IMR-90 (cell line): ENCODE results near the gene TENM3. TPM values are rescaled to one million over a fixed set of nuclear protein-coding genes. Genes with fewer than 3 reads are reported as not detected.

Experiments used
- ATAC-seq: fragments of 200-7000 bp; cut with Tn5 transposase; 2 replicates; pipeline ENCODE4 v1.9.1; 2020; ENCODE audit warnings: low read depth, mild to moderate bottlenecking, moderate library complexity
- BruUV-seq: library from RNA; stranded (reverse); fragments of 400-500 nt; replicated peaks from 2 replicates; lab custom pipeline; 2021; lab: Mats Ljungman, UMichigan
- CTCF ChIA-PET: fragments of 300-600 bp; formaldehyde crosslinking; extraction: SDS; loops from one replicate; lab custom pipeline; 2021; ENCODE audit warnings: antibody characterized with exemption; lab: Yijun Ruan, JAX
- POLR2A ChIA-PET: fragments of 300-600 bp; sonication (Branson Sonifier 250); formaldehyde crosslinking; loops from one replicate; lab custom pipeline; 2022; ENCODE audit warnings: antibody characterized with exemption; ENCODE audit not compliant: unreplicated experiment; lab: Charles Lee
- DNase-seq: peaks from one replicate; pipeline ENCODE4 v3.0.0; 2013
- H2AFZ ChIP-seq: replicated peaks from 2 replicates; pipeline ENCODE3; 2013; ENCODE audit warnings: low read length, mild to moderate bottlenecking; ENCODE audit not compliant: poor library complexity
- H2AK5ac ChIP-seq: 2 replicates; pipeline ENCODE4 v1.6.1; 2013; ENCODE audit warnings: low read depth, low read length, inconsistent platforms
- H2AK9ac ChIP-seq: replicated peaks from 2 replicates; pipeline ENCODE3; 2013; ENCODE audit warnings: mild to moderate bottlenecking, low read depth, low read length, moderate library complexity; ENCODE audit not compliant: poor library complexity
- H2BK120ac ChIP-seq: 2 replicates; pipeline ENCODE4 v1.6.1; 2013; ENCODE audit warnings: low read depth, low read length, inconsistent platforms
- H2BK15ac ChIP-seq: 3 replicates; pipeline ENCODE4 v1.6.1; 2013; ENCODE audit warnings: low read depth, low read length, inconsistent platforms
- H2BK20ac ChIP-seq: 2 replicates; pipeline ENCODE4 v1.6.1; 2013; ENCODE audit warnings: low read depth, mild to moderate bottlenecking, inconsistent platforms, low read length, moderate library complexity
- H2BK5ac ChIP-seq: 2 replicates; pipeline ENCODE4 v1.6.1; 2013; ENCODE audit warnings: mild to moderate bottlenecking, low read depth, low read length, inconsistent platforms; ENCODE audit not compliant: poor library complexity, severe bottlenecking
- H3K14ac ChIP-seq: replicated peaks from 2 replicates; pipeline ENCODE4 v1.6.1; 2013; ENCODE audit warnings: low read depth, low read length, inconsistent platforms
- H3K18ac ChIP-seq: 2 replicates; pipeline ENCODE4 v1.6.1; 2013; ENCODE audit warnings: low read depth, low read length, control low read depth
- H3K23ac ChIP-seq: 2 replicates; pipeline ENCODE4 v1.6.1; 2013; ENCODE audit warnings: low read depth, low read length, inconsistent platforms
- H3K27ac ChIP-seq: 2 replicates; pipeline ENCODE4 v1.5.1; 2013; ENCODE audit warnings: mild to moderate bottlenecking, control low read depth, low read length; ENCODE audit not compliant: insufficient read depth
- H3K27me3 ChIP-seq: 2 replicates; pipeline ENCODE4 v1.6.1; 2013; ENCODE audit warnings: low read length; ENCODE audit not compliant: control insufficient read depth, insufficient read depth
- H3K36me3 ChIP-seq: 2 replicates; pipeline ENCODE4 v1.6.1; 2013; ENCODE audit warnings: low read length, mixed read lengths; ENCODE audit not compliant: control insufficient read depth, insufficient read depth
- H3K4ac ChIP-seq: 2 replicates; pipeline ENCODE4 v1.6.1; 2013; ENCODE audit warnings: low read depth, low read length, inconsistent platforms
- H3K4me1 ChIP-seq: 2 replicates; pipeline ENCODE4 v1.6.1; 2013; ENCODE audit warnings: low read length, mixed read lengths; ENCODE audit not compliant: control insufficient read depth, insufficient read depth
- H3K4me2 ChIP-seq: 2 replicates; pipeline ENCODE4 v1.6.1; 2013; ENCODE audit warnings: low read depth, mild to moderate bottlenecking, control low read depth, low read length, moderate library complexity
- H3K4me3 ChIP-seq: 2 replicates; pipeline ENCODE4 v1.5.1; 2013; ENCODE audit warnings: low read depth, mild to moderate bottlenecking, control low read depth, low read length, moderate library complexity; ENCODE audit not compliant: insufficient read depth
- H3K56ac ChIP-seq: 2 replicates; pipeline ENCODE4 v1.6.1; 2013; ENCODE audit warnings: low read length, inconsistent platforms; ENCODE audit not compliant: insufficient read depth; ENCODE audit errors: extremely low read depth
- H3K79me1 ChIP-seq, 2 experiments: 2 replicates each; pipeline ENCODE4 v1.6.1; 2013; ENCODE audit warnings: low read length in 2 of 2, inconsistent platforms in 1 of 2, low read depth in 1 of 2
- H3K9ac ChIP-seq: 2 replicates; pipeline ENCODE4 v1.6.1; 2013; ENCODE audit warnings: low read depth, low read length, control low read depth
- H3K9me1 ChIP-seq: 2 replicates; pipeline ENCODE4 v1.6.1; 2013; ENCODE audit warnings: low read length, inconsistent platforms; ENCODE audit not compliant: insufficient read depth
- H3K9me3 ChIP-seq: 2 replicates; pipeline ENCODE4 v1.6.1; 2013; ENCODE audit warnings: low read length; ENCODE audit not compliant: control insufficient read depth, insufficient read depth
- H4K20me1 ChIP-seq: 2 replicates; pipeline ENCODE4 v1.6.1; 2013; ENCODE audit warnings: low read length, inconsistent platforms; ENCODE audit not compliant: insufficient read depth
- H4K5ac ChIP-seq: 2 replicates; pipeline ENCODE4 v1.6.1; 2013; ENCODE audit warnings: mild to moderate bottlenecking, low read depth, low read length, control low read depth
- H4K8ac ChIP-seq, 2 experiments: 2 replicates each; pipeline ENCODE4 v1.6.1; 2013; ENCODE audit warnings: low read depth in 2 of 2, low read length in 2 of 2, control low read depth in 1 of 2, inconsistent platforms in 1 of 2
- H4K91ac ChIP-seq: 2 replicates; pipeline ENCODE4 v1.6.1; 2013; ENCODE audit warnings: low read depth, low read length, inconsistent platforms; ENCODE audit not compliant: insufficient read depth
- BHLHE40 ChIP-seq: fragments of 150-350 bp; IDR thresholded peaks from 2 replicates; pipeline ENCODE4 v1.6.1; 2016; ENCODE audit warnings: mild to moderate bottlenecking, low read depth, low read length
- CEBPB ChIP-seq: IDR thresholded peaks from 2 replicates; pipeline ENCODE4 v1.6.1; 2012; ENCODE audit warnings: low read depth, low read length, improper control_type of control experiment
- CHD1 ChIP-seq: IDR thresholded peaks from 2 replicates; pipeline ENCODE4 v1.6.1; 2012; ENCODE audit warnings: low read depth, low read length, improper control_type of control experiment
- FOS ChIP-seq: fragments of 150-350 bp; IDR thresholded peaks from 2 replicates; pipeline ENCODE4 v1.6.1; 2016; ENCODE audit warnings: low read depth, low read length
- MAFK ChIP-seq: IDR thresholded peaks from 2 replicates; pipeline ENCODE4 v1.6.1; 2012; ENCODE audit warnings: low read depth, low read length, improper control_type of control experiment
- MAZ ChIP-seq: IDR thresholded peaks from 2 replicates; pipeline ENCODE4 v1.6.1; 2012; ENCODE audit warnings: low read depth, mild to moderate bottlenecking, low read length, improper control_type of control experiment, moderate library complexity, borderline replicate concordance
- MXI1 ChIP-seq: IDR thresholded peaks from 2 replicates; pipeline ENCODE4 v1.6.1; 2012; ENCODE audit warnings: low read depth, mild to moderate bottlenecking, low read length, moderate library complexity, borderline replicate concordance
- POLR2A ChIP-seq: IDR thresholded peaks from 2 replicates; pipeline ENCODE4 v1.6.1; 2012; ENCODE audit warnings: mild to moderate bottlenecking, low read depth, low read length
- RAD21 ChIP-seq: IDR thresholded peaks from 2 replicates; pipeline ENCODE4 v1.6.1; 2012; ENCODE audit warnings: low read length, improper control_type of control experiment
- SMC3 ChIP-seq: fragments of 150-350 bp; IDR thresholded peaks from 2 replicates; pipeline ENCODE4 v1.6.1; 2016; ENCODE audit warnings: low read depth, mild to moderate bottlenecking, antibody characterized with exemption, low read length, moderate library complexity
- WGBS, 2 experiments: methylation state at CpG; one replicate each; pipeline versions ENCODE4 v1.1.5 to v1.1.7; 2013; ENCODE audit warnings: missing lambda C conversion rate in 2 of 2; ENCODE audit not compliant: insufficient read length in 1 of 2; ENCODE audit errors: extremely low coverage in 2 of 2; 5-methylcytosine and 5-hydroxymethylcytosine counted together
- dilution Hi-C: fragments of 300-500 bp; cut with HindIII; formaldehyde crosslinking; loops from one replicate; pipeline ENCODE4 v1.14.3; 2018; ENCODE audit warnings: low sequenced_read_pairs; ENCODE audit not compliant: unreplicated experiment
- in situ Hi-C: fragments of 300-500 bp; cut with MboI; formaldehyde crosslinking; loops from 3 replicates; pipeline ENCODE4 v1.14.3; 2019; ENCODE audit warnings: low sequenced_read_pairs, inconsistent platforms, mixed read lengths
- intact Hi-C: fragments of 100-400 bp; cut with micrococcal nuclease; formaldehyde crosslinking; loops from 2 replicates; pipeline ENCODE4 v1.10.0; 2022
- polyA plus RNA-seq, 3 experiments: library from polyadenylated mRNA; depleted of rRNA; stranded (reverse); fragments of >200 nt; gene quantifications; 2 replicates each; pipeline ENCODE4 v1.2.3, GENCODE V29; 2012; ENCODE audit warnings: low replicate concordance in 1 of 3
- total RNA-seq: library from RNA; depleted of rRNA; stranded (reverse); fragments of >200 nt; gene quantifications from 2 replicates; pipeline ENCODE4 v1.2.3, GENCODE V29; 2012
- TF ChIP-seq, protein P1 (sequence below): fragments of 150-350 bp; IDR thresholded peaks from 2 replicates; pipeline ENCODE4 v1.6.1; 2016; ENCODE audit warnings: low read depth, mild to moderate bottlenecking, low read length, moderate library complexity, borderline replicate concordance
- TF ChIP-seq, protein P2 (sequence below): conservative IDR thresholded peaks from 2 replicates; pipeline ENCODE4 v1.5.1; 2012; ENCODE audit warnings: mild to moderate bottlenecking, low read depth, low read length, improper control_type of control experiment

Gene TENM3
- total and polyA plus RNA-seq, 2 of the 4 experiments (the other 2 are of a cell fraction): 29.9 to 173 TPM

DNA sequence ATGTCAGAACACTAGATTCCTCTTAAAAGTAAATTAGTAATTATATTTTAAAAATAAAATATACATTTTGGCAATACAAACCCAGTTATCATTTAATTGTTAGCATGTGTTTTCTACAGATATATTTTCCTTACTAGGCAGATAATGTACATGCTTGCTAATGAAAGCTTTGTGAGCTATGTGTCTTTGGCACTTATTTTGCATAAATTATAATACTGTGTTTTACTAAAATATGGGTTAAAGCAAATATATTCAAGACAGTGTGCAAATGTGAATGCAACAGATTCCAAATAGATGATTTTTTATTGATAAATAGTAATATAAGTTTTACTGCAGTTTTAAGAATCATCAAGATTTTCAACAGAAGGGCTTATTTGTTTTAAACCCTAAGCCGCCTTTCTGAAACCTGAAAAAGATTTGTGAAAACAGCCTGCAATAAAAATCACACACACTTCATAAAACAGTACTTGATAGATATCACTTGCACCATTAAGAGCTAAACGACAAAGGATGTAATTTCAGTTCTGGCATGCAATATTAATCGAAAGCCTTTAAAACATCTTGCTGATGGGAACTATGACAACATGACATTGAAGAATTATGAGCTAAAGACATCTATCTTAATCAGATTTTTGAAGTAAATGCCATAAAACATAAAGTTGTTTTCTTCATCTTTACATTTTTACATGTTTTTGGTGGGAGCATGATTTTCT, 340.7 kb downstream of the TENM3 start:
- no CpG with 5 or more reads among the region's 3 CpGs for WGBS, 2 experiments
- H3K4me3 ChIP-seq: no peak overlapping the region
- no peaks in the 10 kb centered on the region for H3K9me3 ChIP-seq
- H3K14ac ChIP-seq: no peak overlapping the region
- no peak overlapping the region for H3K9ac ChIP-seq
- intact Hi-C loops: no loop called here
- no peak overlapping the region for H2BK5ac ChIP-seq
- H3K36me3 ChIP-seq: no peaks in the 10 kb centered on the region
- no peak overlapping the region for H2BK20ac ChIP-seq
- no peak overlapping the region for H2BK120ac ChIP-seq
- H4K91ac ChIP-seq: no peak overlapping the region
- no peak overlapping the region for H3K56ac ChIP-seq
- no peak overlapping the region for H4K8ac ChIP-seq
- ChIA-PET CTCF (no interaction called here), POLR2A (no interaction called here)
- H3K4me1 ChIP-seq: no peaks in the 10 kb centered on the region; the same call in 1 of the 2 replicates
- H2AK5ac ChIP-seq: no peak overlapping the region
- BruUV-seq: no TSS peak
- ATAC-seq (no peak), DNase-seq (no peak)
- H3K27ac ChIP-seq: no peak overlapping the region
- H3K4me2 ChIP-seq: no peak overlapping the region
- no peak overlapping the region for H3K23ac ChIP-seq
- no peak overlapping the region for H2BK15ac ChIP-seq
- H3K27me3 ChIP-seq: no peaks in the 10 kb centered on the region
- no peak overlapping the region for H2AK9ac ChIP-seq
- no peak overlapping the region for H3K18ac ChIP-seq
- H3K4ac ChIP-seq: no peak overlapping the region
- in situ Hi-C loops: no loop called here
- H3K9me1 ChIP-seq: no peaks in the 10 kb centered on the region
- no peak overlapping the region for H2AFZ ChIP-seq
- TF ChIP-seq MAZ (no peak), FOS (no peak), RAD21 (no peak), MAFK (no peak), SMC3 (no peak), MXI1 (no peak), POLR2A (no peak), CHD1 (no peak), CEBPB (no peak), BHLHE40 (no peak)
- TF ChIP-seq, protein P1, sequence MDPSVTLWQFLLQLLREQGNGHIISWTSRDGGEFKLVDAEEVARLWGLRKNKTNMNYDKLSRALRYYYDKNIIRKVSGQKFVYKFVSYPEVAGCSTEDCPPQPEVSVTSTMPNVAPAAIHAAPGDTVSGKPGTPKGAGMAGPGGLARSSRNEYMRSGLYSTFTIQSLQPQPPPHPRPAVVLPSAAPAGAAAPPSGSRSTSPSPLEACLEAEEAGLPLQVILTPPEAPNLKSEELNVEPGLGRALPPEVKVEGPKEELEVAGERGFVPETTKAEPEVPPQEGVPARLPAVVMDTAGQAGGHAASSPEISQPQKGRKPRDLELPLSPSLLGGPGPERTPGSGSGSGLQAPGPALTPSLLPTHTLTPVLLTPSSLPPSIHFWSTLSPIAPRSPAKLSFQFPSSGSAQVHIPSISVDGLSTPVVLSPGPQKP: no peak
- TF ChIP-seq, protein P2, sequence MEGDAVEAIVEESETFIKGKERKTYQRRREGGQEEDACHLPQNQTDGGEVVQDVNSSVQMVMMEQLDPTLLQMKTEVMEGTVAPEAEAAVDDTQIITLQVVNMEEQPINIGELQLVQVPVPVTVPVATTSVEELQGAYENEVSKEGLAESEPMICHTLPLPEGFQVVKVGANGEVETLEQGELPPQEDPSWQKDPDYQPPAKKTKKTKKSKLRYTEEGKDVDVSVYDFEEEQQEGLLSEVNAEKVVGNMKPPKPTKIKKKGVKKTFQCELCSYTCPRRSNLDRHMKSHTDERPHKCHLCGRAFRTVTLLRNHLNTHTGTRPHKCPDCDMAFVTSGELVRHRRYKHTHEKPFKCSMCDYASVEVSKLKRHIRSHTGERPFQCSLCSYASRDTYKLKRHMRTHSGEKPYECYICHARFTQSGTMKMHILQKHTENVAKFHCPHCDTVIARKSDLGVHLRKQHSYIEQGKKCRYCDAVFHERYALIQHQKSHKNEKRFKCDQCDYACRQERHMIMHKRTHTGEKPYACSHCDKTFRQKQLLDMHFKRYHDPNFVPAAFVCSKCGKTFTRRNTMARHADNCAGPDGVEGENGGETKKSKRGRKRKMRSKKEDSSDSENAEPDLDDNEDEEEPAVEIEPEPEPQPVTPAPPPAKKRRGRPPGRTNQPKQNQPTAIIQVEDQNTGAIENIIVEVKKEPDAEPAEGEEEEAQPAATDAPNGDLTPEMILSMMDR: no peak
- peaks cover 2 to 4% of the 10 kb centered on the region in 2 experiments; a peak in 1 of 4 replicates for H3K79me1 ChIP-seq
- H4K5ac ChIP-seq: no peak overlapping the region
- H4K20me1 ChIP-seq: no peaks in the 10 kb centered on the region
- dilution Hi-C loops: no loop called here
